Activated T-helper 17 cell treated with anti-CD3 and anti-CD28 coated beads, Interleukin-2, amount 50 U/mL, for 72 hours (primary cell): ENCODE results near the gene SPDYC. TPM values are rescaled to one million over a fixed set of nuclear protein-coding genes. Genes with fewer than 3 reads are reported as not detected.
"Not testable (repeated sequence)": the region's sequence is repeated elsewhere in the genome, so short reads cannot be mapped to it uniquely, and the experiment has no call there.

ENCODE experiments used
- ATAC-seq: fragments of 150-1000 bp; cut with Tn5 transposase; replicated peaks from 2 replicates; pipeline ENCODE4 v1.10.0; 2021; ENCODE audit warnings: mild to moderate bottlenecking, moderate library complexity
- H3K27ac Mint-ChIP-seq: one replicate; pipeline ENCODE4 v1.8.0; 2022; ENCODE audit warnings: mixed read lengths
- H3K27me3 Mint-ChIP-seq: one replicate; pipeline ENCODE4 v1.8.0; 2022; ENCODE audit warnings: mixed read lengths
- H3K36me3 Mint-ChIP-seq: one replicate; pipeline ENCODE4 v1.8.0; 2022; ENCODE audit warnings: low read depth, mild to moderate bottlenecking, mixed read lengths
- H3K4me1 Mint-ChIP-seq: one replicate; pipeline ENCODE4 v1.8.0; 2022; ENCODE audit warnings: mixed read lengths
- H3K4me3 Mint-ChIP-seq: one replicate; pipeline ENCODE4 v1.8.0; 2022; ENCODE audit warnings: mild to moderate bottlenecking, mixed read lengths
- H3K9me3 Mint-ChIP-seq: one replicate; pipeline ENCODE4 v1.8.0; 2022; ENCODE audit warnings: mixed read lengths
- total RNA-seq, 2 donors: library from RNA; stranded (reverse); gene quantifications; one replicate each; pipeline ENCODE4 v1.2.3, GENCODE V29; 2022

The SPDYC gene
- total RNA-seq, 2 donors from 2014 or later = not detected

DNA sequence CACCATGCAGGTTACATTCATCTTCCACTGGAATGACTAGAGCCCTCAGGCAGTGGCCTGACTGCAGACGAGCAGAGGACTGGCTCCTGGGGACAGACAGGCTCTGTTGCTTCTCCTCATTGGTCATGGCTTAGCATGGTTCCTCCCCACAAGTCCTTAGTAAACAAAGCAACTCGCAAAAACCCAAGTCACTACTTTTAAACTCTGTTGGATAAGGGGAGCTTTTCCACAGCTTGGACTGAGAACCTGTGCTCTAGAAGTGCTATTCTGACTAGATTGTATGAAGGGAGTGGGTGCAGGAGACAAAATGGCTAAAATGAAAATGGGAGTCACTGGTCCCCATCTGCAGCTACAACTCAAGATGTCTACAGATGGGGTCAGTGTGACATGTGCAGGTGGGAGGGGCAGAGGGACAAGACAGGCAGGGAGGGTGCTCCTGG, 4.6 kb downstream of the SPDYC start:
- not testable (repeated sequence) for H3K27me3 Mint-ChIP-seq, ATAC-seq, H3K9me3 Mint-ChIP-seq, H3K27ac Mint-ChIP-seq, H3K36me3 Mint-ChIP-seq, H3K4me3 Mint-ChIP-seq, H3K4me1 Mint-ChIP-seq

- Mint-ChIP-seq H3K36me3 (peaks cover 18% of the 10 kb centered on the region), H3K27ac (peak overlapping the region; percentile 91), H3K9me3 (no peaks in the 10 kb centered on the region), H3K27me3 (no peaks in the 10 kb centered on the region), H3K4me1 (peaks cover 12% of the 10 kb centered on the region), H3K4me3 (peak overlapping the region; percentile 90)
- ATAC-seq = peak; percentile 72
Measured at GRCh38 chr11:65180877-65181568, 11.0 kb downstream of the SPDYC start.

GRCh38 chr11:65181569-65182257, 11.7 kb downstream of the SPDYC start, which contains the start of gene CAPN1:
TSS of gene CAPN1 (plus strand) at chr11:65181928. CDS start at chr11:65182702, 774 bp downstream.
- Mint-ChIP-seq H3K4me1 (peaks cover 12% of the 10 kb centered on the region), H3K4me3 (peak within 1 kb of the TSS; percentile 90), H3K27me3 (no peaks in the 10 kb centered on the region), H3K9me3 (no peaks in the 10 kb centered on the region), H3K27ac (peak within 1 kb of the TSS; percentile 91), H3K36me3 (peaks cover 25% of the 10 kb centered on the region)
- peak; percentile 93 for ATAC-seq

- peaks cover 12% of the 10 kb centered on the region for H3K4me1 Mint-ChIP-seq
- ATAC-seq = peak; percentile 31
- no peaks in the 10 kb centered on the region for H3K27me3 Mint-ChIP-seq
- peak overlapping the region; percentile 90 for H3K4me3 Mint-ChIP-seq
- H3K36me3 Mint-ChIP-seq = peaks cover 33% of the 10 kb centered on the region
- H3K27ac Mint-ChIP-seq = peak overlapping the region; percentile 91
- H3K9me3 Mint-ChIP-seq = no peaks in the 10 kb centered on the region
Measured at GRCh38 chr11:65182258-65183170, 12.5 kb downstream of the SPDYC start.

DNA sequence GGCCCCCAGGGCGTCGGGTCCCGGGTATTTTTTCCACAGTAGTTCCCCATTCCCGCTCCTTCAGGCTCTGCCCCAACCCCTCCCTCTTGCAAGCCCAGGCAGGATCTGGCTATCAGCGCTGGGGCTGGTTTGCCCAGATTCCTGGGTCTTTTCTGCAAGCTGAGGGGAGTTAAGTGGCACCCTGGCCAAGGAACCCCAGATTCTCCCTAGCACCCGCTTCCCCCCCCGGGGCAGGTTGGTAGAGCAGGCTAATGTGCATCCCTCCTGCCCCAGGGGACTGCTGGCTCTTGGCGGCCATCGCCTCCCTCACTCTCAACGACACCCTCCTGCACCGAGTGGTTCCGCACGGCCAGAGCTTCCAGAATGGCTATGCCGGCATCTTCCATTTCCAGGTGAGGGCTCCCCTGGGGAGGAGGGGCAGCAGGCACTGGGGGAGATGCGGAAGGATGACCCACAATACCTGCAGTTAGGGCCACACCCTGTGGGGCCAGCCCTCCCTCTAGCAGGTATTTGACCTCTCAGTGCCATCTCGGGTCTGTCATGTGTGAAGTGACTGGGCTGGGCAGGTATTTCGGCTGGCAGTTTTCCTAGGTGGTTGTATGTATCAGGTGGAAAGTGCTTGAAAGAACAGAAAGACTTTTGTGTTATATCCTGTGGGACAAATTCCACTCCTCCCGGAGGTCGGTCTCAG, 13.3 kb downstream of the SPDYC start:
- H3K4me3 Mint-ChIP-seq = peak overlapping the region; percentile 90
- no peaks in the 10 kb centered on the region for H3K9me3 Mint-ChIP-seq
- H3K36me3 Mint-ChIP-seq = peaks cover 40% of the 10 kb centered on the region
- peak overlapping the region; percentile 25 for H3K27ac Mint-ChIP-seq
- peaks cover 12% of the 10 kb centered on the region for H3K4me1 Mint-ChIP-seq
- no peaks in the 10 kb centered on the region for H3K27me3 Mint-ChIP-seq
- no peak for ATAC-seq

- peaks cover 12% of the 10 kb centered on the region for H3K4me1 Mint-ChIP-seq
- no peaks in the 10 kb centered on the region for H3K9me3 Mint-ChIP-seq
- no peak overlapping the region for H3K4me3 Mint-ChIP-seq
- peaks cover 48% of the 10 kb centered on the region for H3K36me3 Mint-ChIP-seq
- ATAC-seq = no peak
- H3K27ac Mint-ChIP-seq = no peak overlapping the region
- no peaks in the 10 kb centered on the region for H3K27me3 Mint-ChIP-seq
Measured at GRCh38 chr11:65184146-65184545, 14.1 kb downstream of the SPDYC start.

GRCh38 chr11:65185171-65185570, 15.1 kb downstream of the SPDYC start:
- peaks cover 58% of the 10 kb centered on the region for H3K36me3 Mint-ChIP-seq
- no peak for ATAC-seq
- H3K9me3 Mint-ChIP-seq = no peaks in the 10 kb centered on the region
- H3K4me1 Mint-ChIP-seq = peaks cover 12% of the 10 kb centered on the region
- H3K27me3 Mint-ChIP-seq = no peaks in the 10 kb centered on the region
- H3K4me3 Mint-ChIP-seq = no peak overlapping the region
- H3K27ac Mint-ChIP-seq = no peak overlapping the region

GRCh38 chr11:65185869-65186341, 15.9 kb downstream of the SPDYC start:
- Mint-ChIP-seq H3K27ac (no peak overlapping the region), H3K9me3 (no peaks in the 10 kb centered on the region), H3K4me1 (peaks cover 12% of the 10 kb centered on the region), H3K36me3 (peaks cover 65% of the 10 kb centered on the region), H3K4me3 (no peak overlapping the region), H3K27me3 (no peaks in the 10 kb centered on the region)
- no peak for ATAC-seq

DNA sequence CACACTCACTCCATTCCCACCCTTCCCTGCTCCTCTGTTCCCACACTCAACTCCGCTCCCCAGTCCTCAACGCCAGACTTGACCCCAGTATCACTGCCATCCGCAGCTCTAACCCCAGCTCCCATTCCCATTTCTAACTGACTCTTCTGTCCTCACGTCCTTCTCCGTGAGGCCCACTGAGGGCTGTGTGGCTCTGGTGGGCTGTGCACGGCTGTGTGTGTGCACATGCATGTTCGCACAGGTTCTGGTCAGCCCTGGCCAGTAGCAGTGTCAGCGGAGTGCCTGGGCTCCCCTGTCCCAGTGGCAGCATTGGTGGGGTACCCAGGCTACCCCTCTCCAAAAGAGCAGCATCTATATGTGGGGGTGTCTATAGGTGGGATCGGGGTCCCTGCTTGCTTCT, 16.7 kb downstream of the SPDYC start:
- no peaks in the 10 kb centered on the region for H3K9me3 Mint-ChIP-seq
- H3K36me3 Mint-ChIP-seq = peaks cover 73% of the 10 kb centered on the region
- no peak for ATAC-seq
- H3K4me1 Mint-ChIP-seq = peaks cover 12% of the 10 kb centered on the region
- no peaks in the 10 kb centered on the region for H3K27me3 Mint-ChIP-seq
- H3K4me3 Mint-ChIP-seq = no peak overlapping the region
- no peak overlapping the region for H3K27ac Mint-ChIP-seq

GRCh38 chr11:65187146-65187675, 17.2 kb downstream of the SPDYC start:
- Mint-ChIP-seq H3K4me1 (peaks cover 12% of the 10 kb centered on the region), H3K9me3 (no peaks in the 10 kb centered on the region), H3K27ac (no peak overlapping the region), H3K4me3 (no peak overlapping the region), H3K36me3 (peaks cover 78% of the 10 kb centered on the region), H3K27me3 (no peaks in the 10 kb centered on the region)
- no peak for ATAC-seq

DNA sequence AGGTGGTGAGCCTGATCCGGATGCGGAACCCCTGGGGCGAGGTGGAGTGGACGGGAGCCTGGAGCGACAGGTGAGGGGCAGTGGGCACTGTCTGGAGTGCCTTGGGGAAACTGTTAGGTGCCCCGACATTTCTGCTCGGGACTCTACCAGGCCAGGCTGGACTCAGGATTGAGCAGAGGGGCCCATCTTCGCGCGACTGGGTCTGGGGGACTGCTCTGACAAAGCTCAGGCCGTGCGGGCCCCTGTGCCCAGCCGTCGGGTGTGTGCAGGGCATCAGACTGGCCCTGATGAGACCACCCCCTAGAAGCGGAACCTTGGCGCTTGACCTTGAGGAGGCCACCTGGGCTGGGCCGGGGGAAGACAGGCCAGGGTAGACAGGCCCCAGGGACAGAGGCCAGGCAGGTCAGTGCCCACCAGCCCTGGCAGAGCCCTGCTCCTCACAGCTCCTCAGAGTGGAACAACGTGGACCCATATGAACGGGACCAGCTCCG, 18.0 kb downstream of the SPDYC start:
- H3K36me3 Mint-ChIP-seq = peaks cover 86% of the 10 kb centered on the region
- no peak for ATAC-seq

DNA sequence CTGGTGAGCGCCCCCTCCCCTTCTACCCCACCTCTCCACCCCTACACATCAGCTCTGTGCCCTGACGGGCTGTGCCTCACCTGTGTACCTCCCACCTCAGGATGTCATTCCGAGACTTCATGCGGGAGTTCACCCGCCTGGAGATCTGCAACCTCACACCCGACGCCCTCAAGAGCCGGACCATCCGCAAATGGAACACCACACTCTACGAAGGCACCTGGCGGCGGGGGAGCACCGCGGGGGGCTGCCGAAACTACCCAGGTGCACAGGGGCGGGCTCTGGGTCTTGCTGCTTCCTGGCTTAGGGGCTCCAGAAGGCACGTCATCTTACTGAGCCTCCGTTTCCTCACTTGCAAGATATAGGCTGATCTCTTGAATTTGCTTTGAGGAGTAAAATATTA, 18.5 kb downstream of the SPDYC start:
- Mint-ChIP-seq H3K4me1 (peaks cover 6% of the 10 kb centered on the region), H3K4me3 (no peak overlapping the region), H3K36me3 (peaks cover 87% of the 10 kb centered on the region)

More for the DNA sequence above, 18.0 kb downstream of the SPDYC start:
- H3K4me3 Mint-ChIP-seq = no peak overlapping the region
- H3K27me3 Mint-ChIP-seq = no peaks in the 10 kb centered on the region
- H3K4me1 Mint-ChIP-seq = peaks cover 8% of the 10 kb centered on the region
- no peaks in the 10 kb centered on the region for H3K9me3 Mint-ChIP-seq
- no peak overlapping the region for H3K27ac Mint-ChIP-seq

DNA sequence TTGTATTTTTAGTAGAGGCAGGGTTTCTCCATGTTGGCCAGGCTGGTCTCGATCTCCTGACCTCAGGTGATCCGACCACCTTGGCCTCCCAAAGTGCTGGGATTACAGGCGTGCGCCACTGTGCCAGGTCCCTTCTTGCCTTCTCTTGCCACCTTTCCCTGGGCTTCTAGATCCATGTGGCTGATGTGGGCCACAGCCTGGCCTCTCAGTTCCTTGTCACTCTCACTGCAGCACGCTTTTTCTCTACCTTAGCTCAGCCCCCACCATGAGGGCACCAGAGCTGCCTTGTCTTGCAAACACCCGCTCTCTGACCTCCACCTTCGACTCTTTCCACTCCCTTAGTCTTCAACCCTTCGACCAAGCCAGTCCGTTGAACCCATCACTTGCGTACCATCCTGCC, 19.2 kb downstream of the SPDYC start:
- Mint-ChIP-seq H3K4me3 (no peak overlapping the region), H3K4me1 (peaks cover 4% of the 10 kb centered on the region), H3K27ac (peak overlapping the region; percentile 7), H3K9me3 (no peaks in the 10 kb centered on the region), H3K36me3 (peaks cover 87% of the 10 kb centered on the region), H3K27me3 (no peaks in the 10 kb centered on the region)
- no peak for ATAC-seq

More for the DNA sequence above, 18.5 kb downstream of the SPDYC start:
- ATAC-seq = no peak
- no peaks in the 10 kb centered on the region for H3K27me3 Mint-ChIP-seq
- peak overlapping the region; percentile 7 for H3K27ac Mint-ChIP-seq
- no peaks in the 10 kb centered on the region for H3K9me3 Mint-ChIP-seq
